RWPE1 (cell line): Measurements from ENCODE around the gene DHH.
"Not testable (repeated sequence)": the region's sequence is repeated elsewhere in the genome, so short reads cannot be mapped to it uniquely, and the experiment has no call there.

Experiments used
- CTCF ChIA-PET: fragments of 350-600 bp; sonication (Branson Sonifier 250); formaldehyde crosslinking; extraction: SDS; loops from one replicate; lab custom pipeline; 2021; lab: Yijun Ruan, JAX
- POLR2A ChIA-PET: fragments of 400-600 bp; formaldehyde crosslinking; extraction: SDS; loops from one replicate; lab custom pipeline; 2020; ENCODE audit warnings: antibody characterized with exemption; ENCODE audit not compliant: low non-redundant PET; lab: Yijun Ruan, JAX
- DNase-seq: peaks from one replicate; pipeline ENCODE4 v3.0.0; 2012; ENCODE audit warnings: low spot score
- H3K27ac ChIP-seq: fragments of 450-650 bp; 2 replicates; pipeline ENCODE4 v1.5.1; 2017
- TF ChIP-seq, protein P1 (sequence below): fragments of 450-650 bp; conservative IDR thresholded peaks from 2 replicates; pipeline ENCODE4 v1.5.1; 2017; ENCODE audit warnings: low read depth, mild to moderate bottlenecking

The DHH gene

DNA sequence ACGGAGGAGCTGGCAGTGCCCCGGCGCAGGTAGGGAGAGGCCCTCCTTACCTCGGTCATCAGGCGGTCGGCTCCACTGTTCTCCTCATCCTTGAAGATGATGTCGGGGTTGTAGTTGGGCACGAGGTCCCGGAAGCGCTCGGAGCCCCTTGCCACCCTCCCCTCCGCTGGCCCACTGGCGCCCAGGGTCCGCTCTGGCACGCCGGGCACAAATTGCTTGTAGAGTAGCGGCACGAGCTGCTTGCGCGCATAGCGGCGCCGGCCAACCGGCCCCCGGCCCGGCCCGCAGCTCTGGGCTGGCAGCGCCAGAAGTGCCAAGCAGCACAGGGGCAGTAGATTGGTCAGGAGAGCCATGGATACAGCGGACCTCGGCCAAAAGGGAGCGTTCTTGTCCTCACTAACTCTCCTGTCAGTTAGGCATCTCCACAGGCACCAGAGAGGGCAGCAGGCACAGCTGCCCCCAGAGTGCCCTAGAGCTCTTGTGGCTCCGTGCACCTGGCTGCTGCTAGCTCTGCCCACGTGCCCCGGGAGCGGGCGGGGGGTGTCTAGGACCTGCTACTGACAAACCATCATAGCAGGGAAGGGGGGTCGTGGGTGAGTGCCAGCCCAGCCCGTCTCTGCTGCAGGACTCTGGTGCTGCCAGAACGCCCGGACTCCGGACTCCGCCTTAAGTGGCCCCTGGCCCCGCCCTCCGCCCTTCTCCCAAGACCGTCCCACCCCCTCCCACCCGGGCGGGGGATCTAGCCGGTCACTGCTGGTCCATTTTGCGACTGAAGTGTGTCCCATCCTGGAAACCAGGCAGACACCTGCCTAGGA is at the start of gene DHH:
Gene DHH, minus strand, starts transcription at position 642 of the 815 bp plus-strand sequence. Its CDS starts 289 bp downstream, at position 353.
- DNase-seq = no peak
- POLR2A ChIA-PET = no interaction called here
- no peak within 1 kb of the TSS for H3K27ac ChIP-seq
- TF ChIP-seq, protein P1, sequence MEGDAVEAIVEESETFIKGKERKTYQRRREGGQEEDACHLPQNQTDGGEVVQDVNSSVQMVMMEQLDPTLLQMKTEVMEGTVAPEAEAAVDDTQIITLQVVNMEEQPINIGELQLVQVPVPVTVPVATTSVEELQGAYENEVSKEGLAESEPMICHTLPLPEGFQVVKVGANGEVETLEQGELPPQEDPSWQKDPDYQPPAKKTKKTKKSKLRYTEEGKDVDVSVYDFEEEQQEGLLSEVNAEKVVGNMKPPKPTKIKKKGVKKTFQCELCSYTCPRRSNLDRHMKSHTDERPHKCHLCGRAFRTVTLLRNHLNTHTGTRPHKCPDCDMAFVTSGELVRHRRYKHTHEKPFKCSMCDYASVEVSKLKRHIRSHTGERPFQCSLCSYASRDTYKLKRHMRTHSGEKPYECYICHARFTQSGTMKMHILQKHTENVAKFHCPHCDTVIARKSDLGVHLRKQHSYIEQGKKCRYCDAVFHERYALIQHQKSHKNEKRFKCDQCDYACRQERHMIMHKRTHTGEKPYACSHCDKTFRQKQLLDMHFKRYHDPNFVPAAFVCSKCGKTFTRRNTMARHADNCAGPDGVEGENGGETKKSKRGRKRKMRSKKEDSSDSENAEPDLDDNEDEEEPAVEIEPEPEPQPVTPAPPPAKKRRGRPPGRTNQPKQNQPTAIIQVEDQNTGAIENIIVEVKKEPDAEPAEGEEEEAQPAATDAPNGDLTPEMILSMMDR = no peak
- CTCF ChIA-PET = interaction anchor here (0.5 to 1.0 kb wide), 4 partner anchors 8 to 37 kb away, joined by 3 to 7 read pairs (median 4); partner anchors contain the start of gene TUBA1B

DNA sequence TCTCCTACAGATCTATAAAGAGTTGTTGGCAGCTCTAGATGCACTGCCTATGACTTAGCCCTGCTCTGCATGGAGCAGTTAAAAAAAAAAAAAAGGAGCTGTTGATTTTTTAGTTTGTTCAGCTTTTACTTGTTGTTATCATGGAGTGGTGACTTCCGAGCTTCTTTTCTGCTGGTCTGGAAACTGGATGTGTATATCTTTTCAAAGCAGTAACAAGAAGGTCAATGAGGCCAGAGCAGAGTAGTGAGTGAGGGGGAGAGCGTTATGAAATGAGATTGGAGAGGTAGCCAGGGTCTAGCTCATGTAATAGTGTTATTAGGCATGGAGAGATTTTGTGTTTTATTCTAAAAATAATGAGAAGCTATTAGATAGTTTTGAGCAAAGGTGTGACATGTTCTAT is 49.8 kb upstream of the DHH start:
- no peak overlapping the region for H3K27ac ChIP-seq
- ChIA-PET POLR2A (no interaction called here), CTCF (interaction anchor here (0.5 kb wide), 1 partner anchor 91 kb away, joined by 8 read pairs; no protein-coding TSS in a partner anchor)
- TF ChIP-seq, protein P1 = no peak
- DNase-seq = no peak

DNA sequence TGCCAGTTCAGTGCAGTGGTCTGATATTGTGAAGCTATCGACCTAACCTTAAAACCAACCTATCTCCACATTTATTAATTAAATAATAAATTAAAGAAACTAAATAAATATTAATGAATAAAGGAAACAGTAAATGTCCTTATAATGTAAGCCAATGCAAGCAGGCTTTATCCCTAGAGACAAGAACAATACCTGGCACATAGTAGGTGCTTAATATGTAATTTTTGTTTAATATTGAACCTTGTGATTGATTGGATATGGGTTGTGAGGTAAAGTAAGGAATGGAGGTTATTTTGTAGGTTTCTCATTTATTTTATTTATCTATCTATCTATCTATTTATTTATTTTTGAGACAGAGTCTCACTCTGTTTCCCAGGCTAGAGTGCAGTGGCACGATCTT is 44.4 kb upstream of the DHH start:
- TF ChIP-seq, protein P1 = no peak
- CTCF ChIA-PET = interaction anchor here (0.6 kb wide), 1 partner anchor 870 kb away, joined by 3 read pairs; no protein-coding TSS in a partner anchor
- no peak for DNase-seq
- POLR2A ChIA-PET = no interaction called here
- H3K27ac ChIP-seq = no peak overlapping the region

DNA sequence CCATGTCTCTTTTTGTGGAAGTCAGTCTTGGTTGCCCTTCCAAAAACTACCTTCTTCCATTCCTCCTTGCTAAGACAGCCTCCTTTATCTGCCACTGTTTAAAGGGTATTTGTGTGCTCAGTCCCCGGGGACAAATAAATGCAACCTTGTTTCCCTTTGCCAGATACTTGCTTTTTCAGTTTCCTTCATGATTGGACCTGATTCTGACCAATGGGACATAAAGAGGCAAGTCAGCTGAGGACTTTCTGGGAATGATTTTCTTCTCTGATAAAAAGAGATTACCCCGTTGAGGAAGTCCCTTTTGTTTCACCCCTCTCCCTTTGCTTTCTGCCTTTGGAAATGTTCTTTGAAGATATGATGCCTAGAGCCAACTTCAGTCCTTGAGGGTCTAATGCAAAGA is 44.0 kb upstream of the DHH start:
- POLR2A ChIA-PET = no interaction called here
- TF ChIP-seq, protein P1 = no peak
- DNase-seq = no peak
- CTCF ChIA-PET = interaction anchor here (0.6 to 0.8 kb wide), 2 partner anchors 158 to 871 kb away, joined by 3 read pairs; no protein-coding TSS in a partner anchor
- no peak overlapping the region for H3K27ac ChIP-seq

DNA sequence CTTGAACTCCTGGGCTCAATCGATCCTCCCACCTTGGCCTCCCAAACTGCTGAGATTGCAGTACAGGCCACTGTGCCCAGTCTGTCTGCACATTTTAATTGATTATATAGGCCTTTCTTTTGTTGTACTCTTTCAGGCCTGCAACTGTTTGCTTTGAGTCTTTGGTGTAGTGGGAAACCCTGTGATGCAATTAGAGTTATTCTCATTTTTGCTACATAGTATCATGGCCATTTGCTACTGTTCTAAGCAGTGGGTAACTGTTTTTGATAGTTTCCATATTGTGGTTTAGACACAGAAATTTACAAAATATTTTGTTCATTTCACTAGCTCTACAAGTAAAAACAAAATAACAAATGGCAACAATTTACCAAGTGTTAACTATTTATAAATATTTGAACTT is 42.9 kb upstream of the DHH start:
- ChIA-PET POLR2A (no interaction called here), CTCF (no interaction called here)
- H3K27ac ChIP-seq = no peak overlapping the region
- TF ChIP-seq, protein P1 = no peak
- no peak for DNase-seq

DNA sequence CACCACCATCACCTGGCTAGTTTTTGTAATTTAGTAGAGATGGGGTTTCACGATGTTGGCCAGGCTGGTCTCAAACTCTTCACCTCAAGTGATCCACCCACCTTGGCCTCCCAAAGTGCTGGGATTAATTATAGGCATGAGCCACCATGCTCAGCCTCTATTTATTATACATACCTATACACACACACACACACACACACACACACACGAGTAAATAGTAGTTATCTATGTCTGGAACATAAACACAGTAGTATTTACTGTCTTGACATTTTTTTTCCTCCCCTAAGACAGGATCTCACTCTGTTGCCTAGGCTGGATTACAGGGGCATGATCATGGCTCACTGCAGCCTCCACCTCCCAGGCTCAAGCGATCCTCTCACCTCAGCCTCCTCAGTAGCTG is 42.4 kb upstream of the DHH start:
- DNase-seq, POLR2A ChIA-PET, CTCF ChIA-PET, H3K27ac ChIP-seq: not testable (repeated sequence)

DNA sequence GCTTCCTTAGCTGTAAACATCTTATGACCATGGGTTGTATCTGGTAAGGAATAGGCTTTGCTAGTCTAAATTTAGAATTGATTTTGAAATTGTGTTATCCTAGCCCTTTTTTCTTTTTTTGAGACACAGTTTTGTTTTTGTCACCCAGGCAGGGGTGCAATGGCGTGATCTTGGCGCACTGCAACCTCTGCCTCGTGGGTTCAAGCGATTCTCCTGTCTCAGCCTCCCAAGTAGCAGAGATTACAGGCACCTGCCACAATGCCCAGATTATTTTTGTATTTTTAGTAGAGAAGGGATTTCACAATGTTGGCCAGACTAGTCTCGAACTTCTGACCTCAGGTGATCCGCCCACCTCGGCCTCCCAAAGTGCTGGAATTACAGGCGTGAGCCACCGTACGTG is 39.0 kb upstream of the DHH start:
- no peak for DNase-seq
- TF ChIP-seq, protein P1 = no peak
- CTCF ChIA-PET = interaction anchor here (0.5 kb wide), 1 partner anchor 922 kb away, joined by 3 read pairs; no protein-coding TSS in a partner anchor
- H3K27ac ChIP-seq = no peak overlapping the region
- POLR2A ChIA-PET = no interaction called here
